GM19468 (cell line): ENCODE data around the gene EYA3.

Source experiments
- ATAC-seq: cut with Tn5 transposase; IDR thresholded peaks from one replicate; pipeline ENCODE4 v1.9.1; 2021; ENCODE audit warnings: mild to moderate bottlenecking, moderate library complexity, moderate number of reproducible peaks; ENCODE audit not compliant: unreplicated experiment; ENCODE audit errors: extremely low read depth

Gene EYA3, protein sequence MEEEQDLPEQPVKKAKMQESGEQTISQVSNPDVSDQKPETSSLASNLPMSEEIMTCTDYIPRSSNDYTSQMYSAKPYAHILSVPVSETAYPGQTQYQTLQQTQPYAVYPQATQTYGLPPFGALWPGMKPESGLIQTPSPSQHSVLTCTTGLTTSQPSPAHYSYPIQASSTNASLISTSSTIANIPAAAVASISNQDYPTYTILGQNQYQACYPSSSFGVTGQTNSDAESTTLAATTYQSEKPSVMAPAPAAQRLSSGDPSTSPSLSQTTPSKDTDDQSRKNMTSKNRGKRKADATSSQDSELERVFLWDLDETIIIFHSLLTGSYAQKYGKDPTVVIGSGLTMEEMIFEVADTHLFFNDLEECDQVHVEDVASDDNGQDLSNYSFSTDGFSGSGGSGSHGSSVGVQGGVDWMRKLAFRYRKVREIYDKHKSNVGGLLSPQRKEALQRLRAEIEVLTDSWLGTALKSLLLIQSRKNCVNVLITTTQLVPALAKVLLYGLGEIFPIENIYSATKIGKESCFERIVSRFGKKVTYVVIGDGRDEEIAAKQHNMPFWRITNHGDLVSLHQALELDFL

DNA sequence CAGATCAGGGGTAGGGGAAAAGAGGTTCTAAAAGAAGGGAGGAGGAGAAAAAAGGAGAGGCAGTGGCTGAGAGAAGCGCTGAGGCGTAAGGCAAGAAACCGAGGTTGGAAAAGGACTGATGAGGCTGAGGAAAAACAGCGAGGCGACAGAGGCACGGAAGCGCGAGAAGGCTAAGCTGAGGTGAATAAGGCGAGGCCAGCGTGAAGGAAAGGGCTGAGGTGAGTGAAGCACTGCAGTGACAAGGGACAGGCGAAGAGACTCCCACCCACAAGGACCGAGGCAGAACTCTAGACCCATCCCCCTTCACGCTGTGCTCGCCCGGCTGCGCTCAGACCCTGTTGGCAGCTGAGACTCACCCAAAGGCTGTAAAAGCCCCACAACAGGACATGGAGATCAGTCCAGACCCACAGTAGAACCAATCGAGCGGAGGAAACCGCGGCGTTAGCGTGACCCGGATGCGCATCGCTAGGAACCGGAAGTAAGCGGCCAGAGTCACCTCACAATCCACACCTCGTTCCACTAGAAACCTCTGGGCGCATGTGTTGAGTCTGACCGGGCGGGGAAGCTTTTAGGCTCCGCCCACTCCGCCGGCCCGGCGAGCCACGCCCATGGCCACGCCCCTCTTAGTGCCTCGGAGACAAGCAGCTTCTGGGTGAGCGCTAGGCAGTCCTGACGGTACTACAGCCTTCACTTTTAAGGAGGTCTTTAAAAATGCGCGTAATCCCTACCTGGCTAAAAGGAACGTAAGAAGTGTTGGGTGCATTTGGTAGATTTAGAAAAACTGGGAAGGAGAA is at the start of gene EYA3:
TSS of gene EYA3 (minus strand) at position 443 of the 794 bp plus-strand sequence. CDS start 30,584 bp downstream, outside the sequence.
- ATAC-seq, result peak; percentile 76

DNA sequence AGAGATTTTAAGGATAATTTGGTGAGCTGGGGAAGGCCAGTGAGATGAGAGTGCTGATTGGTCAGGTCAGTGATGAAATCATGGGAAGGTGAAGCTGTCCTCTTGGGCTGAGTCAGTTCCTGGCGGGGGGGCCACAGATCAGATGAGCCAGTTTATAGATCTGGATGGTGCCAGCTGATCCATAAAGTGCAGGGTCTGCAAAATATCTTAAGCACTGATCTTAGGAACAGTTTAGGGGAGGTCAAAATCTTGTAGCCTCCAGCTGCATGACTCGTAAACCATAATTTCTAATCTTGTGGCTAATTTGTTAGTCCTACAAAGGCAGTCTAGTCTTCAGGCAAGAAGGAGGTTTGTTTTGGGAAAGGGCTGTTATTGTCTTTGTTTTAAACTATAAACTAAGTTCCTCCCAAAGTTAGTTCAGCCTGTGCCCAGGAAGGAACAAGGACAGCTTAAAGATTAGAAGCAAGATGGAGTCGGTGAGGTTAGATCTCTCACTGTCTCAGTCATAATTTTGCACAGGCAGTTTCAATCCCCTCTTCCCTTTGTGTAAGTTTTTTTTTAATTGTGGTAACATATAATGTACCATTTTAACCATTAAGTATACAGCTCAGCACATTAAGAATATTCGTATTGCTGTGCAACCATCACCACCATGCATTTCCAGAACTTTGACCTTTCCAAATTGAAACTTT is 48.7 kb upstream of the EYA3 start:
- ATAC-seq, result no peak

DNA sequence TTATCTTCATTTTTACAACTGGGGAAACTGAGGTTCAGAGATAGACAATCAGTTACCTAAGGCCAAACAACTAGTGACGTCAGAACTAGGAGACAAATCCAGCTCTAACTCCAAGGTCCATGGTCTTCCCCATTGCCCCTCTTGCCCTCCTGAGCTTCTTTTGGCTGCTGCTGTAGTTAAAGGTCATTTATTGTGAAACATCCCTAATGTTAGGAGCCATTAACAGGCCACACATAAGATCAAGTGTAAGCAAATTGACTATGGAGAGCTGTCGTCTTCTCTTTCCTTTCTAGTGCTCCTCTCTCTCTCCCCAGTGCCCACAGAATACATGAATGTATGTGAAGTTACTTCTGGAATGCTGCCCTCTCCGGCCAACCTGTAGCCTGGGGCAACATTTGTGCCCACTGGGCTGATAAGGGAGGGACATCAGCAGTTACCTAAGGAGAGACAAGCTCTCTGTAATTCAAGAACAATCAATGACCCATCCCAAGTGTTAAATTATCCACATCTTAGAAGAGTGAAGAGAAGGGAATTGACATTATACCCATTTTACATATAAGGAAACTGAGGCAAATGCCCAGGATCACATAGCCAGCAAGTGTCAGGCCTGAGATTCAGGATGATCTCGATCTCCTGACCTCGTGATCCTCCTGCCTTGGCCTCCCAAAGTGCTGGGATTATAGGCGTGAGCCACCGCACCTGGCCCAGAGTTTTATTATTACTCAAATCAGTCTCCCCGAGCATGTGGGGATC is 47.9 kb upstream of the EYA3 start:
- no peak for ATAC-seq

DNA sequence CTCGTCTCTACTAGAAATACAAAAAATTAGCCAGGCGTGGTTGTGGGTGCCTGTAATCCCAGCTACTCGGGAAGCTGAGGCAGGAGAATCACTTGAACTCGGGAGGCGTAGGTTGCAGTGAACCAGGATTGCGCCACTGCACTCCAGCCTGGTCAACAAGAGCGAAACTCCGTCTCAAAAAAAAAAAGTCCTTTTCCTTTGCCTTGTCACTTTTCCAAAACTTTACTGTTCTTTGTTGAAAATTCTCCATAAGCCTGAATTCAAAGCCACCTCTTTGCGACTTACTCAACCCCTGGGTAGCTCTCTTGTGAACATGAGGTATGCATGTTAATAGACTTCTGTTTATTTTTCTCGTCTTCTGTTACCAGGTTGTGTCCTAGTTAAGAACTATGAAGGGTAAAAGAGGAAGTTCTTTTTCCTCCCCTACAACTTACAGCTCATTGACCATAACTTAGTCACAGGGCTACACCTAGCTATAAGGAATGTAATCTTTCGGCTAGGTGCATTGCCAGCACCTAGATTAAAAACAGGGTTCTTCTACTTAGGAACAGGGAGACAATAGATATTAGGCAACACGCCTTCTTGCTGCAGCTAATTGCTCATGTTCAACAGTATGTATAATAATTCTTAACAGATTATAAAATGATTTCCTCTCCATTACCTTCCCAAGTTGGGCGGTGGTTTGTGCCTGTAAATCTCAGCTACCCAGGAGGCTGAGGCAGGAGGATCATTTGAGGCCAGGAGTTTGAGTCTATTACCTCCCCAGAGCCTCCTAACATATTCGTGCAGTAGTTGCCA is 47.2 kb upstream of the EYA3 start:
- no peak for ATAC-seq

DNA sequence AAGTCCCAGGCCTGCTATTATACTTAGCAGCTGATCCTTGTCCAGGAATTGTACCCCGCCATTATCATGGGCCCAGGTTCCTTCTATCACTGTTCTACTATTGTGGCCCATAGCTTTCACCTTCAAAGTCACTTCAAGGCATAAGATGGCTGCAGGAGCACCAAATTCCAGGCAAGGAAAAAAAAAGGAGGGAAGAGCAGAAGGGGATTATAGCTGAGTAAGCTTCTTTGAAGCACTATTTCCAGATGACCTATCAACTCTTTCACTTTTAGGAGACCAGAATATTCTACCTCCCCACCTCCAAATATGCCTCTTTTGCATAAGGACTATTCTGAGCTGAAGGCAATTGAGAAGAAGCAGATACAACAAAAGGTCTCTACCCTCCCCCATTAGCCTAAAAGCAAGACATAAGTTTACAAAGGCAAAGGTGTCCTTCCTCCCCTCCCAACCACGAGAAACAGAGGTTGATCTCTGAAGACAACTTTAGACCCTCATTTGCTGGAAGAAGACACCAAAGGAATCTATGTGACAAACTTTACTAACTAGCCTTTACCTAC is 46.3 kb upstream of the EYA3 start:
- no peak for ATAC-seq

DNA sequence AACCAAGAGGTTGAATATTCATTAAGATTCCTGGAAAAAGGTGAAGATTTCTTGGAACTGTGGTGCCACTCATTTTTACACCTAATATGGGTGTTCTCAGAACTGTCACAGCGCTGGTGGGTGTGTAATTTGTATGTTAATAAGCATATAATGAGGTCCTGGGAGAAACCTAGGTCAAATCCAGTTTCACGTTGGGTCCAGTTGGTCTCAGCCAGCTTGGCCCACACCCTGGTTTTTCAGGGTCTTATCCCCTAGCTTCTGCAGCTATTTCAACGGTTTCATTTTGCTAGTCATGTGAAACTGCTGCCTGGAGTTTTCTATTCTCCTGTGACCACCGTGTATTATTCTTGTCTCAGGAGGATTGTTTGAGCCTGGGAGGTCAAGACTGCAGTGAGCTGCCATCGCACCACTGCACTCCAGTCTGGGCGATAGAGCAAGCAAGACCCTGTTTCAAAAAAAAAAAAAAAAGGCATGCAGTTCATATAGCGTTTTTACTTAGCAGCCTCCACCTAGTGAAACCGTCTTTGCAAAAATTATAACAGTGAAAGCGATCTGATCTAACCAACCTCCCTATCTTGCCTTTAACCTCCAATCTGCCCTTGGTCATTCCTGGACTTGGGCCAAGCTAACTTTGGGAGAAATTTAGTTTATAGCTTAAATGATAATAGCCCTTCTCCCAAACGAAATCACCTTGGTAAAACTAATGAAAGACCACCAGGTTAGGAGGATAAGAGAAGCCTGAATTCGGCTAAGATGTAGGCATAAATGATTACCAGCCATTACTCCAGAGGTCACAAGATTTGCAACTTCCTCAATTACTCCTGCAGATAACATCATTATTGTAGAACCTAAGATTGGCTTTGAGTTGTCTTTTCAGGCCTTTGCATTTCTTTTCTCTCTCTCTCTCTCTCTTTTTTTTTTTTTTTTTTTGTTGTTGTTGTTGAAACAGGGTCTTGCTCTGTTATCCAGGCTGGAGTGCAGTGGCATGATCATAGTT is 44.1 kb upstream of the EYA3 start:
- ATAC-seq, result no peak

DNA sequence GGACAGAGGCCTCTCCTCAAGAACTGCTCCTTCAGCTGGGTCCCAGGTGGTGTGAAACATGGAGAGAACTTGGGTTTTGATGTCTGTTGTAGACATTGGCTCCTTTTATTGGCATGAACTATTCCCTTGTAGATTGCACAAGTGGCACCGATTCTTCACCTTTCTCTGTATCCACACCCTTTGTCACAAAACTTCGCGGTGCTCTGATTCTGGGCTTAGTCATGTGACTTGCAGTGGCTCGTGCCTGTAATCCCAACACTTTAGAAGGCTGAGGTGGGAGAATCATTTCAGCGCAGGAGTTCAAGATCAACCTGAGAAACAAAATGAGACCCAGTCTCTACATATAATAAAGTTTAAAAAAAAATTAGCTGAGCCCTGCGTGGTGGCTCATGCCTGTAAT is 42.5 kb upstream of the EYA3 start:
- no peak for ATAC-seq

DNA sequence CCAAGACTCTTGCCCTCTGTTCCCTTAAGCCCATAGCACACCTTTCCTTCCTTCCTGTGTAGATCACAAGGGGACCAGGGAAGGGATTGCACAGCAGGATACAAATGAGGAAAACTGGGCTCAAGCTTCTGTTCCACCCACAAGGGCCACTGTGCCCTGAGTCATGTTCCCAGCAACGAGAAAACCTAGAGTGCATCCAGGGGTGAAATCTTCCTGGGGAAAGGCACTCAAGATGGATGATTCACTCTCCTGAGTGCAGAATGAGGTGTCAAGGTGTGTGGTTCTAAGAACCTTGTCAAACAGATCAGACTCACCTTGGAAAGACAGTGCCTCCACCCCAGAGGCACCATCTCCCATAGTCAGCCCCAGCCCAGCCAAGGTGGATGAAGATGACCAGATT is 40.7 kb upstream of the EYA3 start:
- no peak for ATAC-seq

DNA sequence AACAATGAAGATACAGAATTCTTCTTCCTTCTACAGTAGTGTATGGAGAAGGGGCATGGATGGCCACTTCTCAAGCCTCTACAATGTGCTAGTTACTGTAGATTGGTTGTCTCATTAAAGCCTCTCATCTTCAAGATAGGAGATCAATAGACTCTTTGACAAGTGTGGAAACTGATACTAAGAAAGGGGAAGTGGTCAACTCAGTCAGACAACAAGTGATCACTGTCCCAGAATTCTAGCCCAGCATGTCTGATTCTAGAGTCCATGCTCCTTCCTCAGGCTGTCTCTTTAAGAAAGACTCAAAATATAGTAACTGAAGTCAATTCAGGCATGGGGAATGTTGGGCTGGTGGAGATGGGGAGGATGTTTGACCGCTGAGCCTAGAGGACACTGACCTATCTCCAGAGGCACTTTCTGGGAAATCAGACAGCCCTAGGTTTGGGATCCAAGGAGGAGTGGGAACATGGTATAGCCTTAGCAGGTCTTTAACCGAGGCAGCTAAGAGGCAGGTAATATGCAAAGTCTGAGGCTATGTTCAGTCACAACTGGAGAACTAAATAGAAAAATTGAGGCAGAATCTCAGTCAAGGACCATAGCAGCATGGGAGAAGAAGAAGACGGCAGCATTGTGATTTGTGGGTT is 39.3 kb upstream of the EYA3 start:
- ATAC-seq, result peak; percentile 30

DNA sequence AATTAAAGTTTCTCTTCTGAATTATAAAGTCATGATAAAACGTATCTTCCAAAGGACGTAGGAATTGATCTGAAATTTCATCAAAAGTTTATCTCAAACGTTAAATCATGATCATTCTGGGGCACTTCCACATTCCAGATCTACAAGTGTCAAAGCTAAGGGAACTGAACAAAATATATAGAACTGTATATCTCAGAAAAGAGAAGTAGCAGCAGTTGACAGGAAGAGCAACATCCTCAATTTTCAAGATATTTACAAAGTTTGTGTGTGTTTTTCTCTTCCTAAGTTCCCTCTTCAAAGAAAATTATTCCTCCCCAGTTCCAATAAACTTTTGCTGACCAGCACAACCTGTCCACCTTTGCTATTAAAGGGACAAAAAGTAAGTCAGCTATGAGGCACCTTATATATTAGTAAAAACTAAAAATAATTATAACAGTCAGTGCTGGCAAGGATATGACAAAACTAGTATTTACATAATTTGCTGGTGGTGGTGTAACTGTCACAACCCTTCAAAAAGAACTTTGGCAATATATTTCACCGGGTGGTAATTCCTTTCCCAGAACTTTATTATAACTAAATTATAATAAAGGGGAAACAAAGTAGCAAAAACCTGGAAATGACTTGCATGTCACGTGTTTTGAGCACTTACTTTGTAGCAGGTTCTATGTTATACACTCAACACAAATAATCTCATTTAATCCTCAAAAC is 38.5 kb upstream of the EYA3 start:
- no peak for ATAC-seq

DNA sequence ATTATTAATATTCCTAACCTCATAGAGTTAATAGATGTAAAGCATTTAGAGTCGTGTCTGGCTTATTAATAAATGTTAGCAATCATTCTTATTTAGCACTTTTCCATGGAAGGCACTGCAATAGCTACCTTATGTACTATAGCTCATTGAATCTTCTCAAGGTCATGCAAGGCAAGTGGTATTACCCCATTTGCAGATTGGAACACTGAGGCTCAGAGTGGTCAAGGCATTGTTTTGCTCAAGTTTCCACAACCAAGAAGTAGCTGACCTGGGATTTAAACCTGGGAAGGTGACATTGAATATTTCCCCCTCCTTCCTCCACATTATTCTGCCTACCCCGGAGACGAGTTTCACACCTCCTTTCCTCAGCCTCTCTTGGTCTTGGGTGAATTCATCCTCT is 37.8 kb upstream of the EYA3 start:
- no peak for ATAC-seq

DNA sequence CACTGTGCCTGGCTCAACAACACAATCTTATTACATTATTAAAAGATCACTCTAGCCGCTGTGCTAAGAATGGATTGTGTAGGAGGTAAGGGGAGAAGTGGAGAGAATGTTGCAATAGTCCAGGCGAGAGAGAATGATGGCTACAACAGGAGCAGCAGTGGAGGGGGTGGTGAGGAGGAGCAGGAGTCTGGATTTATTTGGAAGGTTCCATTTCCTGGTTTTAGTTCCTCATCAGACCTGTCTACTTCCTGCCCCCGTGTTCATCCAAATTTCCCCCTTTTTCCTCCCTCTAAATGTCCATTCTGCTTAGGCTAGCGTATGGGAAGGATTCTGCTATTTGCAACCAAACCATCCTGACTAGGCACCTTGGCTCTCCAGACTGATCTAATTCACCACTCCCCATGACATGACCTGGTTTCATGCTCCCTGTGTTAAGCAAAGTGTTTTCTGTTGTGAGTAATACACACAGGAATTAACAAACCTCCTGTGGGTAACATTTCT is 35.1 kb upstream of the EYA3 start:
- no peak for ATAC-seq

DNA sequence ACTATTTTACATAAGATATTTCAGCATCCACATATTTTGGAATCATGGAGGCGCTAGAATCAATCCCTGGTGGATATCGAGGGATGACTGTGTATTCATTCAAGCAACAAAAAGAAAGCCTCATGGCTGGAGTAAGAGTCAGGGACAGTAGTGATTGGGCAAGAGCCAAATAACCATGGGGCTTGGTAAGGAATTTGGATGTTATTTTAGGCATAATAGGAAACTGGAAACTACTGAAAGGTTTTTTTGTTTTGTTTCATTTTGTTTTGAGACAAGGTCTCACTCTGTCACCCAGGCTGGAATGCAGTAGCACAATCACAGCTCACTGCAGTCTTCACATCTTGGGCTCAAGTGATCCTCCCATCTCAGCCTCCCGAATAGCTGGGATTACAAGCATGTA is 33.8 kb upstream of the EYA3 start:
- ATAC-seq, result no peak

DNA sequence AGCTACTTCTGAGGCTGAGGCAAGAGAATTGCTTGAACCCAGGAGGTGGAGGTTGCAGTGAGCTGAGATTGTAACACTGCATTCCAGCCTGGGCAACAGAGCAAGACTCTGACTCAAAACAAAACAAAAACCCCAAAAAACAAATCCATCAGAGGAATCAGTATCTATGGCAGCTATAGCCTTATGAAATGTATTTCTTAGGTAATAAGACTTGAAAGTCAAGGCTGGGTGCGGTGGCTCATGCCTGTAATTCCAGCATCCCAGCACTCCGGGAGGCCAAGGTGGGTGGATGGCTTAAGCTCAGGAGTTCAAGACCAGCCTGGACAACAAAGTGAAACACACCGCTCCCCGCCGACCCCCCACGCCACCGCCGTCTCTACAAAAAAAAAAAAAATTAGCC is 31.1 kb upstream of the EYA3 start:
- no peak for ATAC-seq

DNA sequence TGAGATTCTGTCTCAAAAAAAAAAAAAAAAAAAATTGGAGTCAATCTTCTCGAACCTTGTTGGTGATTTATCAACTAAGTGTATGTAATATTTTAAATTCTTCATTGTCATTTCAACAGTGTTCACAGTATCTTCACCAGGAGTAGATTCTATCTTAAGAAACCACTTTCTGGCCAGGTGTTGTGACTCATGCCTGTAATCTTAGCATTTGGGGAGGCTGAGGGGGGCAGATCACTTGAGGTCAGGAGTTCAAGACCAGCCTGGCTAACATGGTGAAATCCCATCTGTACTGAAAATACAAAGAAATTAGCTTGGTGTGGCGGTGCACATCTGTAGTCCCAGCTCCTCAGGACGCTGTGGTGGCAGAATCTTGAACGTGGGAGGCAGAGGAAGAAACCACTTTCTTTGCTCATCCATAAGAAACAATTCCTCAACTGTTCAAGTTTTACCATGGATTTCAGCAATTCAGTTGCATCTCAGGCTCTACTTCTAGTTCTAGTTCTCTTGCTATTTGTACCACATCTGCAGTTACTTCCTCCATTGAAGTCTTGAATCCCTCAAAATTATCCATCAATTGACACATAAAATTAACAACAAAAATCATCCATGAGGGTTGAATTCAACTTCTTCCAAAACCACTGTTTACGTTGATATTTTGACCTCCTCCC is 30.4 kb upstream of the EYA3 start:
- no peak for ATAC-seq

DNA sequence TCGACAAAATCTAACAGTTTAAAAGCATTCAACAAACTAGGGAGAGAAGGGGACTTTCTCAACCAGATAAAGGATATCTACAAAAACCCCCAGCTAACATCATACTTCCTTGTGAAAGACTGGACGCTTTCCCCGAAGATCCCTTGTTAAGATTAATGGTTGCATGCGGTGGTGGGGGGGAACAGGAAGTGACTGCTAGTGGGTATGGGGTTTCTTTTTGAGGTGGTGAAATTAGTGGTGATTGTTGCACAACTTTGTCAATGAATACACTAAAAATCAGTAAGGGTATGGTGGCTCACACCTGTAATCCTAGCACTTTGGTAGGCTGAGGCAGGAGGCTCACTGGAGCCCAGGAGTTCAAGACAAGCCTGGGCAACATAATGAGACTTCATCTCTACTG is 26.9 kb upstream of the EYA3 start:
- no peak for ATAC-seq
